Coronary artery (tissue), 2 donors: ENCODE measurements around the gene SPAG4.

Experiments
- DNase-seq: peaks from one replicate; pipeline ENCODE4 v3.0.0-alpha.2; 2017; ENCODE audit warnings: low spot score
- H3K27ac ChIP-seq, 2 donors: fragments of 200-600 bp; sonication (generic); one replicate each; pipeline ENCODE4 v1.5.1; 2016 to 2019
- H3K4me3 ChIP-seq: fragments of 200-600 bp; sonication (generic); 2 replicates; pipeline ENCODE4 v1.5.1; 2016; ENCODE audit warnings: mild to moderate bottlenecking, moderate library complexity
- TF ChIP-seq, protein P1 (sequence below): fragments of 200-600 bp; sonication (generic); IDR thresholded peaks from one replicate; pipeline ENCODE4 v1.5.1; 2019; ENCODE audit warnings: antibody characterized with exemption

SPAG4 gene

DNA sequence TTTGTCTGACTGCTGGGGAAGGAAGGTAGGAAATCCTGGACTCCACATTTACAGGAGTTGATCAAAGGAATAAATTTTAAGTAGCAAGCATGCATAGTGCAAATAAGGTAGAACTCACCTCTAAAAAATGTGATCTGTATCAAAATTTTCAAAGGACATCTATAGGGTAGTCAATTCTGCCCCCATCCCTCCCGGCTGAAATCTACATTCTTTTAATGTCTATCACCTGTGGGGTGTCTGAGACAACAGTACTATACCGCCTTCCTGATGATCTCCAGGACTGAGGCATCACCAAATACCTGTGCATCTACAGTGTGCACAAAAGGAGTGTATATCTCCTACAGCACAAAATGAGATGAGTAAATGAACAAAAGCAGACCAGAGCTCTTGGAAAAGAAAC, 29.2 kb downstream of the SPAG4 start:
- TF ChIP-seq, protein P1, sequence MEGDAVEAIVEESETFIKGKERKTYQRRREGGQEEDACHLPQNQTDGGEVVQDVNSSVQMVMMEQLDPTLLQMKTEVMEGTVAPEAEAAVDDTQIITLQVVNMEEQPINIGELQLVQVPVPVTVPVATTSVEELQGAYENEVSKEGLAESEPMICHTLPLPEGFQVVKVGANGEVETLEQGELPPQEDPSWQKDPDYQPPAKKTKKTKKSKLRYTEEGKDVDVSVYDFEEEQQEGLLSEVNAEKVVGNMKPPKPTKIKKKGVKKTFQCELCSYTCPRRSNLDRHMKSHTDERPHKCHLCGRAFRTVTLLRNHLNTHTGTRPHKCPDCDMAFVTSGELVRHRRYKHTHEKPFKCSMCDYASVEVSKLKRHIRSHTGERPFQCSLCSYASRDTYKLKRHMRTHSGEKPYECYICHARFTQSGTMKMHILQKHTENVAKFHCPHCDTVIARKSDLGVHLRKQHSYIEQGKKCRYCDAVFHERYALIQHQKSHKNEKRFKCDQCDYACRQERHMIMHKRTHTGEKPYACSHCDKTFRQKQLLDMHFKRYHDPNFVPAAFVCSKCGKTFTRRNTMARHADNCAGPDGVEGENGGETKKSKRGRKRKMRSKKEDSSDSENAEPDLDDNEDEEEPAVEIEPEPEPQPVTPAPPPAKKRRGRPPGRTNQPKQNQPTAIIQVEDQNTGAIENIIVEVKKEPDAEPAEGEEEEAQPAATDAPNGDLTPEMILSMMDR = no peak
- no peak for DNase-seq

DNA sequence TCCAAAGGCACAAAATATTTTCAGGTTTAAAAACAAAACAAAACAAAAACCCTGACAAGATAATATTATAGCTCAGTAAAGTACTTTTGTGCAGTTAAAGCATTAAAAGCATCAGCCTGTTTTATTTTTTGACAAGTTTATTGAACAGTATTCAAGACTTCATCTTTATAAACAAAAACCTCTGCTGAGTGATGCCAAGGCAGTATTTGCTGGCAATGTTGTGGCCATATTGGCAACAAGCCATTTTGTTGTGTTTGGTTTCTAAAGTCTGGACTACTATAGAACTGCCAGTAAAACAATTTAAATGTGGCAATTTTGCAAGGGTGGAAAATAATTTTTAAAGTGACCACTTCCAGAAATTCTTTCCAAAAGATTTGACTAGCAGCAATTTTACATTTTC, 33.2 kb downstream of the SPAG4 start:
- Histone ChIP-seq H3K27ac (no peak overlapping the region), H3K4me3 (no peak overlapping the region)
- TF ChIP-seq, protein P1 = no peak
- no peak for DNase-seq

More for the DNA sequence above, 29.2 kb downstream of the SPAG4 start:
- H3K4me3 ChIP-seq = no peak overlapping the region
- H3K27ac ChIP-seq = no peak overlapping the region

DNA sequence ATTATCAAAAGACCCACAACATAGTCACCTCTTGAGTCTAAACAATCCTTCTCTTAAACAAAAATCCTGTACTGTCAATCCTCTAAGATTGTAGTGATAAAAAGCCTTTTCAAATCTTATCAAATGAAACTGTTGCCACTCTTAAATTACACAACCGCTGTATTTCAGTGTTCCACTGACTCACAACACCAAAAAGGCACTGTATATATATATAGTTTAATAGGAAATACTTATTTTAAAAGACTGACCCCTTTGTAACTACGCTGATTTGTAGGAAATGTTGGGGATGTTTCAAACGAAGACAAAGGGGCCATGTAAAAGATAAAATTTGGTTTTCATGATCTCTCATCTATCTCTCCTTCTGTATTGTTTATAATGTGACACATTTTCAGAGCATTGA, 35.0 kb downstream of the SPAG4 start:
- Histone ChIP-seq H3K4me3 (no peak overlapping the region), H3K27ac (no peak overlapping the region)
- DNase-seq = no peak
- TF ChIP-seq, protein P1 = no peak

DNA sequence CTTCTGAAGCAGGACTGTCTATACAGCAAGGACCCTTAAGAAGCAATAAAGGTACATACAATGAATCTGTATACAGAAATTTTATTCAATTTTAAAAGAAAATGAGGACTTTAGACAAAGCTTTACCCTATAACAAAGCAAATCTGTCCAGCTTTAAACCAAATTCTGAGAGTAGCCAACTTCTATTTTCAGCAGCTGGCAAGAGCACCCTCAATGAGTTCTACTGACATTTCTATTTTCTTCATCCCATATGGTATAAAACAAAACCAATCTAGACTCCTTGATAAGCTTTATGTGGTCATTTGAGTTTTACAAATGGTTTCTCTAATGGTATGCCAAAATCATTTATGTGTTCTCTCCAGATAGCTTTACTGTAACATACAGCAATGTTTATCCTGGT, 36.3 kb downstream of the SPAG4 start:
- TF ChIP-seq, protein P1 = no peak
- no peak overlapping the region for H3K27ac ChIP-seq
- no peak for DNase-seq
- H3K4me3 ChIP-seq = no peak overlapping the region

DNA sequence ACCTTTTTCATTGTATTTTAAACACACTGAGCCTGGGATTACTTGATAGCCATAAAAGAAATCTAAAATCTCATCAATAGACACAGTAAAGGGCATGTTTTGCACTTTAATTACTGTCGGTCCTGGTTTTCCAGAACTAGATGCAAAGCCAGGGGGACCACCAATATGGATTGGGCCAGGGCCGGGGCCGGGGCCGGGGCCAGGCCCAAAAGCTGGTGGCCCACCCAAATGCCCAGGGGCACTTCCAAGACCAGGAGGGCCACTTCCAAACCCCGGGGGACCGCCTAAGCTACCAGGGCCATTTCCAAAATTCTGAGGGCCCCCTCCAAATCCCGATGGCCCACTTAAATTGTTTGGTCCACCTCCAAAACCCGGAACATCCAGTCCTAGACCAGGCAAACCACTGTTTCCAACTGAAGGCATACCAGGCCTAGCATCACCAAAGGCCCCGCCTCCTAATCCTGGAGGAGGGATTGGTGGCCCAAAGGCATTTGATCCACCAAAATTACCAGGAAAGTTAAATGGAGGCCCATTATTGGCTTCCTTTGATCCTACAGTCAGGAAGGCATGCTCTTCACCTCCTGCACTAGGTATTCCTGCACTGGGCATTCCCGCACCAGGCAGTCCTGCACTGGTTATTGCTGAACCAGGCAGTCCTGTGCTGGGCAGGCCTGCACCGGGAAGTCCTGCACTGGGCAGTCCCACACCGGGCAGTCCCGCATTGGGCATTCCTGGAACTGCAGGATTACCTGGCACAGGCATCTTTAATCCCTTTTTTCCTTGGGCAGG, 37.2 kb downstream of the SPAG4 start:
- TF ChIP-seq, protein P1 = no peak
- DNase-seq = no peak
- no peak overlapping the region for H3K4me3 ChIP-seq
- no peak overlapping the region for H3K27ac ChIP-seq

- DNase-seq = no peak
- Histone ChIP-seq H3K4me3 (no peak overlapping the region), H3K27ac (no peak overlapping the region)
- TF ChIP-seq, protein P1 = no peak
Measured at GRCh38 chr20:35653430-35653734, 37.8 kb downstream of the SPAG4 start.

DNA sequence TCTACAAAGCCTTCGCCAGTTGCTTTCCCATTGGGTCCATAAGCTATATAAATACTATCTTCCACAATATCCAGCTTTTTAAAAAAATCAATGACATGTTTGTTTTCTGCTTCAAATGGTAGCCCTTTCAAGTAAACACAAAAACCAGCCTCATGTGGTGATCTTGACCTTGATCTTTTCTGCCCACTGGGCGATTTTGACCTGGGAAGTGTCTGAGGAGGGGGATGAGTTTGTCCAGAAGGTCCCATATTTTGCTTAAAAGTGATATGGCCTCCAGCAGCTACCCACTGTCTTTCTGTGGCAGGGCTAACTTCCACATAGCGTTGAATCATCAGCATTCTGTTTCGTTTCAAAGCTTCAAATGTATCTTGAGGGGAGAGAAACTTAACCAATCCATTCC, 38.3 kb downstream of the SPAG4 start:
- no peak overlapping the region for H3K27ac ChIP-seq
- TF ChIP-seq, protein P1 = no peak
- no peak for DNase-seq
- H3K4me3 ChIP-seq = no peak overlapping the region
